Measurements from ENCODE around the gene TNFSF8.

GRCh38 chr9:114856942-114857315 lies 73.5 kb downstream of the TNFSF8 start:
- TF ChIP-seq CTCF (IDR thresholded peaks at IDR 0.05) (no peak), POLR2AphosphoS5 (IDR thresholded peaks at IDR 0.05) (no peak)

Data from sigmoid colon (tissue), 4 donors.